ENCODE measurements around the gene AGBL3.
A peak's percentile ranks its signal among the peaks of the same experiment; 100 is the strongest.

AGBL3 gene

DNA sequence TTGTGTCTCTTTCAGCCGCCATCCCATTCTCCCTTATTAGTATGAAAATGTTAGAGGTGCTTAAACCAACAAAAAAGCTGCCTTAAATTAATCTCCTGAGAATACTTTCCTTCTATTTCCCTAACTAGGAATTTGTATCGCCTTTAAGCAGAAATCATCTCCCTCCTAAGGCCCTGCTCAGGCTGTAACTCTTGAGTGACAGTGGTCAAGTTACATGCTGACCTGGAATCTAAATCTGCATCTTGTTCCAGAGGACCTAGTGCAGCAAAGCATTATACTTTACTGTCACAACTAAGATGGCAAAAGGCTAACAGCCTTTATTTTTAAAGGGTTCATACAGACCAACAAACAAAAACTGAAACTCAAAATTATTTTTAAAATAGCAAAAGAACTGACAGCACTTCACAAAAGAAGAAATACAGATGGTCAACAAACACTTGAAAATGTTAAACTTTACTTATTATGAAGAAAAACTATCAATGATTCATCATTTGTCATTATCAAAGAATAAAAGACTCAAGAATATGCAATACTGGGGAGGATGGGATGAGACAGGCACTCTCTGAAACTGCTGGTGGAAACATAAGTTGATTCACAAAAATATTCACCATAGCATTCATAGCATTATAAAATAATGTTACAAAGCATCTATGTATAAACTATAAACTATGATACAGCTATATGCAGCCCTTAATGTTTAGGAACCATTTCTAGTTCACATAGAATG, 173.2 kb downstream of the AGBL3 start:
- intact Hi-C loops (cut with DNase I): no loop called here
- DNase-seq: no peak

DNA sequence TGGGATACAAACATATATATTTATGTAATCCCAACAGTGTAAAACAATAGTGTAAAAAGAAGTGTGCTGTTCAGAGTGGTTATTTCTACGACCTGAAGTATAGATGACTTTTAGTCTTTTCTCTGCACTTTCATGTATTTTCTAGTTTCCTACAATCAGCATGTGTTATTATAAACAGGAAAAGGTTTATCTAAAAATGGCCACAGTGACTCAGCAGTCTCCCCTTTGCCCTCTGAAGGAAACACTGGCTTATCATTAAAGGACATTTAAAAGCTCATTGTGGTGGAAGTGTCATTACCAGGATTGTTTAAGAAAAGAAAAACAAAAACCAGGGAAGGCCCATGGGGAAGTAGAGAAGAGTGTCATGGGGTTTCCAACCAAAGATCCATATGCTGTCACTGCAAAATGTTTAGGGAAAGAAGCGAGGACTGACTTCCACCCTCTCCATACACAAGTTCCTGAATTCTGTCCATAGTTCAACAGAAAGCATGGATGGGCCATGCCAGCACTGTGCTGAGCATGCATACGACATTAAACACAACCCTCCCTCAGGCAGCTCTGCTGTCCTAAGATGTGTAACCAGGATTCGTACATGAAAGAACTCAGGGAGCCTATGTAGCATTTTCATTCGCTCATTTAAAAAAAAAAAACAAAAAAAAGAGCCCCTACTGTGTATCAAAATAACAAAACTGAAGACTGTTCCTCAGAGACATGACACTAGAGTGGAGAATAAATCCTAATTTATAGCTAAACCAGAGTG, 174.0 kb downstream of the AGBL3 start:
- intact Hi-C loops (cut with DNase I): no loop called here
- no peak for DNase-seq

DNA sequence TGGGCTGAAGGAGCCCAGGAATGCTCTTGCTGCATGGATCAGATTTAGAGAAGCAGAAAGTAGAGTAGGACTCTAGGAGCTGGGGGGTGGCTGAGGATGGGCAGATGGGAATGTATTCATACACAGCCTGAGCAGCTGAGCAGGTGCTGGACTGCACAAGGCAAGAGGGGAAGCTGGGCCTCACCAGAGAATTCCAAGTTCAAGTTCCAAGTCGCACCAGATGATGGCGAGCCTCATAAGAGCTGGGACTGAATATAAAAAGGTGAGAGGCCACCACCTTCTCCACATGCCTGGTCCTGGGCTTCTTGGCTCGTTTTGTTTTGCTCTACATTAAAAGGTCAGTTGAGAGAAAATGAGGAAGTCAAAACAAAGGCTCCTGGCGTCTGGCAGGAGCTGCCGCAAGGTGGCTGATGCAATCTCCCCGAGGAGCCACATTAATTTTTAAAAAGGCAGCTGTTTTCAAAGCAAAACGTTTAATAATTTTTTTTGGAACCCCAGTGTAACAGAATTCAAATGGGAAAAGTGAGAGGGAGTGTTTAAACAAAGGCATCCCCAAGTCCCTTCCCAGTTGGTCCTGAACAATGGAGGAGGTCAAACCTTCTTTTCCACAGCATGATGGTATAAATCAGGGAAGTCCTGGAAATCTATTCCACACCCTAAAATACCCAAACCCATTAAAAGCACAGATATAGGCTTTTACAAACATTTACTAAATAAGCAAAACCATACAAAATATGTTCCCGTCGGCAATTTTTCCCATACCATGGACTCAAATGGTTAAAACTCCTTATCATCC, 174.7 kb downstream of the AGBL3 start:
- intact Hi-C loops (cut with DNase I): no loop called here

DNA sequence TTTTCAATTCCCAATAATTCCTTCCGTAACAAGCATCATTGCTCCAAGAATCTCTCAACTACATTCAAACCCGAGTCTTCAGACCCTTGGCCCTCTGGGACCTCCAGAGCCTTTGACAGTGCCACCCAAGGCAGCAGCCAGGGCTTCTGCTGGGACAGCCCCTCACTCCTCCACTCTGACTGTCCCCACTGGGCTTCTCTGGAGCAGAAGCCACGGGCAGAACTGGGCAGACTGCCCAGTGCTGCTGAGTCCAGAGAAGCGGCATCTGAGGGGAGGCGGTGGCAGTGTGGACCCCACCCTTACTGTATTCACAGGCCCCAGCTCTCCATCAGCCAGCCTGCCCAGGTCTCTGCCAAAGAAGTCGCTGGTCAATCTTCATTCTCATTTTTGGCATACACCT, 175.4 kb downstream of the AGBL3 start:
- DNase-seq: no peak
- intact Hi-C loops (cut with DNase I): no loop called here

More for the DNA sequence above, 174.7 kb downstream of the AGBL3 start:
- no peak for DNase-seq

DNA sequence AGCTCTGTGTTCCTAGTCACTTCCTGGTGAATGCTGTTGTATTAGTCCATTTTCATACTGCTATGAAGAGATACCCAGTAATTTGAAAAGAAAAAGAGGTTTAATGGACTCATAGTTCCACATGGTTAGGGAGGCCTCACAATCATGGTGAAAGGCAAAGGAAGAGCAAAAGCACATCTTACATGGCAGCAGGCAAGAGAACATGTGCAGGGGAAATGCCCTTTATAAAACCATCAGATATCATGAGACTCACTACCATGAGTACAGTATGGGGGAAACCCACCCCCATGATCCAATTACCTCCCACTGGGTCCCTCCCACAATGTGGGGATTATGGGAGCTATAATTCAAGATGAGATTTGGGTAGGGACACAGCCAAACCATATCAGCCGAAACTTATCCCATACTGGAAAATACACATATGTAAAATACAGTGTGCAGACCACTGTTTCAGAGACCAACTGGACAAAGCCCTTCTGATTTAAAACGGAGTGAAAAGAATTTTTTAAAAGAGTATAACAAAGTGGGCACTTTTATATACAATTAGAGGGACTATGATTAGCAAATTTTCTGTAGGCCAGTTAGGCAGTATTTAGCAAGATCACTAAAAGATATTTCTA, 176.2 kb downstream of the AGBL3 start:
- DNase-seq: no peak
- intact Hi-C loops (cut with DNase I): no loop called here

DNA sequence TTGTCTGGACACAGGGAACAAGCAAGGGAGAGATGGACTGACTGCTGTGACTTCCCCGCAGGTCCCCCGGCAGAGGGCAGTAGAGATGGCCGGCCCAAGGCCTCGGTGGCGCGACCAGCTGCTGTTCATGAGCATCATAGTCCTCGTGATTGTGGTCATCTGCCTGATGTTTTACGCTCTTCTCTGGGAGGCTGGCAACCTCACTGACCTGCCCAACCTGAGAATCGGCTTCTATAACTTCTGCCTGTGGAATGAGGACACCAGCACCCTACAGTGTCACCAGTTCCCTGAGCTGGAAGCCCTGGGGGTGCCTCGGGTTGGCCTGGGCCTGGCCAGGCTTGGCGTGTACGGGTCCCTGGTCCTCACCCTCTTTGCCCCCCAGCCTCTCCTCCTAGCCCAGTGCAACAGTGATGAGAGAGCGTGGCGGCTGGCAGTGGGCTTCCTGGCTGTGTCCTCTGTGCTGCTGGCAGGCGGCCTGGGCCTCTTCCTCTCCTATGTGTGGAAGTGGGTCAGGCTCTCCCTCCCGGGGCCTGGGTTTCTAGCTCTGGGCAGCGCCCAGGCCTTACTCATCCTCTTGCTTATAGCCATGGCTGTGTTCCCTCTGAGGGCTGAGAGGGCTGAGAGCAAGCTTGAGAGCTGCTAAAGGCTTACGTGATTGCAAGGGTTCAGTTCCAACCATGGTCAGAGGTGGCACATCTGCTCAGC, 178.2 kb downstream of the AGBL3 start:
- intact Hi-C loops (cut with DNase I): no loop called here
- DNase-seq: peak in 2 of 42 donors; percentile 36 to 73

DNA sequence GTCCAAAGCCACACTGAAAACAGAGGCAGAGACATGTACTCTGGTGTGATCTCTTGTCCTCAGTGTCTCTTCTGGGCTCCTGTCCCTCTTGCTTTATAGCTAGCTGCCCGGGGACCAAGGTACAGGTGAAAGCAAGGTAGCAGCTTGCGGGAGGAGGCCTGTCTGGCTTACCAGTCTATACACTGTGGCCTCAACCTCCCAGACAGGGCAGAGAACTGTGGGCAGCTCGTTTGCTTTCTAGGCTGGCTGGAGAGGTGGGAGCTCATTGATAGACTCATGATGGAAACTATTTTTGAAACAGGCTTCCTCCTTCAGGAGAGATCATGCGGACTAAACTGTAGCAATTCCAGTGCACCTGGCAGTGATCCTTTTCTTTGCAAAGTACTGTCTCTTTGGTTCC, 179.6 kb downstream of the AGBL3 start:
- no peak for DNase-seq
- intact Hi-C loops (cut with DNase I): no loop called here

DNA sequence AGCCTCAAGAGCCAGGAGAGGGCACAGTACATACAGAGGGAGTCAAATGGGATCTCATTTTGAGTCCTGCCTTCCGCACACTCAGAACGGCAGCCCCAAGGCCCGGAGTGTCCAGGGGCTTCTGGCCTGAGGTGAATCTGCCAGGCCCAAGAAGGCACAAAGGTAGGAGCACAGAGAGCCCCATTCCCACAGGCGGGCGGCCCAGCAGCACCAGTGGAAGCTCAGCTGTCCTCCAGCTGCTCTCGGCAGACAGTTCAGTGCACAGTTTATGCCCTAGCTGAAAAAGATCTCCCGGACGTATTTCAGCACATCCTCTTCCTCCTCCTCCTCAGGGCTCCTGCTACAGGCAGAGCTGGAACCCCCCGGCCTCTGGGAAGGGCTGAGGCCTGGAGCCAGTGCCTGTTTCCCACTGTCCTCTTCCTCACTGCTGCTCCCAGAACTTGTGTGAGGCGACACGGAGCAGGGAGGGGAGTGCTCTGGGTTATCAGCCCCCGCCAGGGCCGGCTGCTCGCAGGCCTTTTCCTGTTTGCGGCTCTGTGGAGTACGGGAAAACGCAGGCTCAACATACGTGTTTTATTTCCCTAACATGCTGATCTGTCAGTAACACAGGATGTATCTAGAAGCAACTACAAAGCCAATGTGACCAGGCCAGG, 180.2 kb downstream of the AGBL3 start:
- intact Hi-C loops (cut with DNase I): no loop called here
- no peak for DNase-seq

DNA sequence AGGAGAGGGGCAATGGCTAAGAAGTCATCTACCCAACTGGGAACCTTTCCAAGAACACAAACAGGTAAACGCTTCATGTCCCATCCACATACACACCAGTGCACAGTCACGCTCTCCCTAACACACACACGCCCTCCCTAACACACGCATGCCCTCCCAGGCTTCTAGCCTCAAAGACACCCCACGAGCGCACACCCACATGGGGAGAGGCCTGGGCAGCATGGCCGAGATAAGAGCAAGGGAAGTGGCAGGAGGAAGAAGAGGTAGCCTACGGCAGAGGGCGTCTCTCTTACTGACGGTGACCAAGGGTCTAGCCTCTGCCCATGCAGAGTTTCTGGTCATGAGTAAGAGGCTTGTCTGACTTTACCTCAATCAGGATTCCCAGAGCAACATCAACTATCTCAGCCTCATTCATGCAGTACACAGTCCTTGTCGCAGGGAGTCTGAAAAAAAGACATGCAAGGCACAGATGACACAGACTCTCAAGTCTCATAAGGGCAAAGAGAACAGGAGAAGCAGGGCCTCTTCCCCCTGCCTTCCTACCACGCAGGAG, 181.1 kb downstream of the AGBL3 start:
- no peak for DNase-seq
- intact Hi-C loops (cut with DNase I): no loop called here

DNA sequence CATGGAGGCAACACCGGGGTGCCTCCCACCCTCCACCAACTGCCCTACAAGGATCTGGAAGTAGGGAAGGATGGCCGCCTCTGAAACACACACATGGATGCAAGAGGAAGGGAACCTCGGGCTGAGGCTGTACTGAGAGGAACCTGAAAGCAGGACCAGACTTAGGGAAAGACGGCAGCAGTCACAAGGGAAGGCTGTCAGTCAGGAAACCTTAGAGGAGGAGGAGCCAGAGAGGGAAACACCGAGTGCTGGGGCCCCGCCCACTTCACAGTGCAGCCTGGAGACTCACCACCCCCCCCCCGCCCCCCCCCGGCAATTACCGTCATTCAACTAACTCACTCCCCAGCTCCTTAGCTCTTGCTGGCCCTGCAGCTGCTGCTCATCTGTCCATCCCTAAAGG, 181.7 kb downstream of the AGBL3 start:
- intact Hi-C loops (cut with DNase I): no loop called here
- DNase-seq: peak in 5 of 42 donors; percentile 11 to 63 (median 41)

DNA sequence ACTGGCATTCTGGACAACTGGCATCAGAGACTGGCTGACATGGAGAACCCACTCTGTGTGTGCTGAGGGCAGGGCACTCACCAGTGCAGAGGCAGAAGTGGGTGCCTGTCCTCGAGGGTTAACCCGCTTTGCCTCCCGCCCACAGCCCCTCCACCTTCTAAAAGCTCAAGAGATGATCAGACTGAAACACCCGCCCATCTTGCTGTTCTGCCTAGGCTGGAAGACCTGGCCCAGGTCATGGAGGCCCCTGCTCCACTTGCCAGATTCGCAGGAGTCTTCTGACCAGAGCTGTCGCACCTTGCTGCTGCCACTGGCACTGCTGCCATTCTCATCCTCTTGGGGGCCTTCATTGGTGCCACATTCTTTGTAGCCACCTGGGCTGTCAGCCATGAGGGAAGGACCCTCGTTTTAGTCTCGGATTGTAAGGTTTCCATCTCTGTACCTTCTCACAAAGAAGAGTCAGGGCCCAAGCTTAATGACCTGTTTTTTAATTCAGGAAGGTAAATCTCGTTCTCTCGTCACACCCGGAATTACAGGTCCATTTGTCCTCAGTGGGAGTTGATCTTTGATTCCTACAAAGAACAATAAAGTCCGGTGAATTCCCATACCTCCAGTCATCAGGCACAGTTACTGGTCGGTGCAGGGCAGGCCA, 182.3 kb downstream of the AGBL3 start:
- intact Hi-C loops (cut with DNase I): no loop called here
- DNase-seq: no peak

DNA sequence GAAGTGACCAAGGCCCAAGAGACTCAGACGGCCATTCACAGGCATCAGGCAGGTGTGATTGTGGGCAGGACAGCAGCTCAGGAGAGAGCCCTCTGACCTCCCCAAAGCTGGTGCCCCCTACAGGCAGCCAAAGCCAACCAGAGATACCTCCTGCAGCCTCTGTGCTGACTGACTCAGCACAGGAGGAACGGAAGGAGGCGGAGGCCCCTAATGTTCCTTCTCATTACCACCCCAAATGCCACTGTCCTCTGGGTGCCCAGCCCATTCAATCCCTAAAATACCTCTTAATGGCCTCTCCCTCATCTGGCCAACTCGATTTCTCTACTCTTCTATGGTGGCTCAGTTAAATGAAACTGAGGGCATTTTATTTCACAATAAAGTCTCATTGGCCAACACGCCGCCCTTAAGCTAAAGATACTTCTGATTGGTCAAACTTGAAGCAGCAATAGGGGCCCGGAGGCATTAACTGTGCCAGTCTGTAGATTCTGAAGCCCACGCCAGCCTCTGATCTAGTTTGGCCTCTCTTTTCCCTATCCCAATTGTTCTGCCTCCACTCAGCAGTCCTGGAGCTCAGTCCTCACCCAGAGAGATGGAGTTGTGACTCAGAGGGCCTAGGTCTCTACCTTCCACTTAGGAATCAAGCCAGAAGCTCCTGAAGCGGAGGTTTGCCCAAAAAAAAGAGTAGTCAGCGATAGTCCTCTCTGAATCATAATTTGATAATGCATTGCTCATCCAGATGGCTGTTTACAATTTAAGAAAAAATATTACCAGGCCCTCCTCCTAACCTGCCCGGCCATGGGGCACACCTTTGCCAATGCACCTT, 183.0 kb downstream of the AGBL3 start:
- DNase-seq: peak in 4 of 42 donors; percentile 30 to 64 (median 42)
- intact Hi-C loops (cut with DNase I): no loop called here

DNA sequence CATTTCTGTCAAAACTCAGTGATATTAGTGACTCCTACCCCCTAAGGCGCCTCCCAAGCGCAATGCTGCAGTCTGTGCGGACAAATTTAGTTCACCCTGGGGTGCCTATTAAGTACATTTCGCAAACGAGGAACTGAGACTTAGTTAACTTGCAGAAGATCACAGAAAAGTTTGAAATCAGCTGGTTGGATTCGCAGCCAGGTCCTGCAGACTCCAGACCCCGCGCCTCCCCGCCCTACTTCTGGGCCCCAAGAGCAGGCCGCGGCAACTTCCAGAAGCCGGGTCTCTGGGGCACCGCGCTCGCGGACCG, 183.6 kb downstream of the AGBL3 start:
- no peak for DNase-seq
- intact Hi-C loops (cut with DNase I): loop anchor here (2.0 to 10.0 kb wide), 2 partner anchors 183 to 485 kb away; partner anchors contain the start of gene AGBL3

DNA sequence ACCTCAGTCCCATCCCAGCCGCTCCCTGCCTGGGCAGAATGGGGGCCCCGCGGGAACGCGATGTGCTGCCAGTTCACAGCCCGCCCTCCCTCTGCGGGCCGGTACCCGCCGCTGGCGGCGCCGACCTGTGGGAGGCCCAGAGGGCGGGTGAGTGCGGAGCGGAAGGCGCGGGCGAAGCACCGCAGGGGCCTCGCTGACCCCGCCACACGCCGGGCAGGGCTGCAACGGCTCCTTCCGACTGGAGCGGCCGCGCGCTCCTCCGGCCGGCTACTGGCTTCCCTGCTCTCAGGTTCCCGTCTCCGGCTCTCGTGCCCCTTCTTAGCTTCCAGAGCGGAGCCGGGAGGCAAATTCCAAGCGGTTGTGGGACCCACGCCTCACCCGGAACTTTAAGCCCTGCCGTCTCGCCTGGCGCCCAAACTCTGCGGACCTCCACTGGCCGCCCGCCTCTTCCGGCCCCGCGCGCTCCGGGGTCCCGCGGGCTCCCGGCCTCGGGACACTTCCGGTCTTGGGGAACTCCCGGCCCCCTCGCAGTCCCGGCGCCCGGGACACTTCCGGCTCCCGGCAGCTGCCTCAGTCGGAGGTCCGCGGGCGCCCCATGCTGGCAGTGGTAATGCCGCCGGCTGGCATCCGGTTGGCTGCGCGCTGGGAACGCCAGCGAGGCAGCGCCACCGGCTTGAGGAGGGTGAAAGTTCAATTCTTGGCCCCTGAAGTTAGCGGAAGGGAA, 184.1 kb downstream of the AGBL3 start, which contains the start of gene CYREN:
CYREN (minus strand) TSS at position 434 of the 724 bp plus-strand sequence. CDS start 1,785 bp downstream, outside the sequence.
- DNase-seq: peak; percentile 85 to 98 (median 95)
- intact Hi-C loops (cut with DNase I): loop anchor here (2.0 to 10.0 kb wide), 2 partner anchors 184 to 486 kb away; partner anchors contain the start of gene AGBL3

DNA sequence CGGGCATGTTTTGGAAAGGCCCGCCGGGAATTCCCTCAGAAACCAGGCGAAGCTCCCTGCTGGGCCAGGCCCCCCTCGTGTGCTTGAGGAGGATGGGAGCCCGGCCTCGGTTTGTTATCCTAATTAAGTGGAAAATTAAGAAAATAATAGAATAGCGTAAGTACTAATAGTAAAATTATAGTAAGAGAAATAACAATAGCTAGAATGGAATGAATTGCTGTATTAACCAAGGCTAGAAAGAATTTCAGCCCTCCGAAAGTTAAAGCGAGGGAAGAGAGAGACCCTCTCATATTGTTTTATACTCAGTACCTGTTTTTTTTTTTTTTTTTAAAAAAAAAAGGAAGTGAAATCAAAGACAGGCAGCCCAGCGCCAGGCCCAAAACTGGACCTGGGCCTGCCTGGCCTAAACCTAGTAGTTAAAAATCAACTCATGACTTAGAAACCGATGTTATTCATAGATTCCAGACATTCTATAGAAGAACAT, 184.7 kb downstream of the AGBL3 start:
- intact Hi-C loops (cut with DNase I): loop anchor here (2.0 to 10.0 kb wide), 2 partner anchors 184 to 486 kb away; partner anchors contain the start of gene AGBL3
- DNase-seq: peak in 1 of 42 donors; percentile 25

All from head of caudate nucleus (tissue), 42 donors.